H7 (cell line): ENCODE results near the gene ZNF592. TPM values are rescaled to one million over a fixed set of nuclear protein-coding genes. Genes with fewer than 3 reads are reported as not detected.

ENCODE experiments used
- DNase-seq: peaks from one replicate; pipeline ENCODE4 v3.0.0; 2012
- H3K27me3 ChIP-seq: 2 replicates; pipeline ENCODE4 v1.6.0; 2011; ENCODE audit warnings: mild to moderate bottlenecking, low read length; ENCODE audit not compliant: control insufficient read depth, insufficient read depth
- H3K36me3 ChIP-seq: replicated peaks from 2 replicates; pipeline ENCODE4 v1.5.1; 2011; ENCODE audit warnings: low read length; ENCODE audit not compliant: control insufficient read depth, insufficient read depth
- H3K4me3 ChIP-seq: 2 replicates; pipeline ENCODE4 v1.5.1; 2011; ENCODE audit warnings: low read depth, mild to moderate bottlenecking, control low read depth, low read length, moderate library complexity; ENCODE audit not compliant: insufficient read depth
- total RNA-seq: library from RNA; depleted of rRNA; stranded (reverse); fragments of >200 nt; shearing (Covaris generic); gene quantifications from 2 replicates; pipeline ENCODE4 v1.2.3, GENCODE V29; 2014

Gene ZNF592
- total RNA-seq, 1 experiment from 2014 or later = 17.0 TPM

- peaks cover 21% of the 10 kb centered on the region for H3K36me3 ChIP-seq
- H3K4me3 ChIP-seq = no peak overlapping the region
- DNase-seq = no peak
- no peaks in the 10 kb centered on the region for H3K27me3 ChIP-seq
Observed at GRCh38 chr15:84798436-84798946, 50.1 kb downstream of the ZNF592 start.

DNA sequence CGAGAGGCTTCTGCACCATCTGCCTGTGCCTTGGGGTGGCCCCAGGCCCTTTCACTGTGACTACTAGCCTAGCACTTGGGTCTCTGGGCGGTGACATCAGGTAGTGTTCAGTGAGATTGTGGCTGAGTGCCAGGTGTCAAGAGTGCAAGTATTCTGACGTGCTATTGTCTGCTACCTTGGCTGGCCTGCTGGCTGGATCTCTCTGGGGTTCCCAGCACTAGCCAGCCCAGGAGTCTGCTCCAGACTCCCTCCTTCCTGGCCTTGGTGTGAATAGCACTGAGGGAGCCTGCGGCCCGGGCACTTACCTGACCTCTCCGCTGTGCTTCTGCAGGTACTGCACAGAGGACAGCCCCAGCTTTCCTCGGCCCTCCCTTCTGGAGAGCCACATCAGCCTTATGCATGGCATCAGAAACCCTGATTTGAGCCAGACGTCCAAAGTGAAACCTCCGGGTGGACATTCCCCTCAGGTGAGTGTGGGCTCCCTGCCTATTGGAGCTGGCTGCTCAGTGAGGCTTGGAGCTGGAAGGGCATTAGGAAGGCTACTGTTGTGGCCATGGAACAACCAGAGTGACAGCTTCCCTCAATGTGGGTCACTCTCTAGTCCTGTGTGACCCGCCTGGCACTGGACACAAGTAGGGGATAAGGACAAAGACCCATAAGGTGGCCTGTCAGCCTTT is 51.3 kb downstream of the ZNF592 start:
- H3K36me3 ChIP-seq = peaks cover 21% of the 10 kb centered on the region
- no peak overlapping the region for H3K4me3 ChIP-seq
- DNase-seq = no peak
- no peaks in the 10 kb centered on the region for H3K27me3 ChIP-seq

DNA sequence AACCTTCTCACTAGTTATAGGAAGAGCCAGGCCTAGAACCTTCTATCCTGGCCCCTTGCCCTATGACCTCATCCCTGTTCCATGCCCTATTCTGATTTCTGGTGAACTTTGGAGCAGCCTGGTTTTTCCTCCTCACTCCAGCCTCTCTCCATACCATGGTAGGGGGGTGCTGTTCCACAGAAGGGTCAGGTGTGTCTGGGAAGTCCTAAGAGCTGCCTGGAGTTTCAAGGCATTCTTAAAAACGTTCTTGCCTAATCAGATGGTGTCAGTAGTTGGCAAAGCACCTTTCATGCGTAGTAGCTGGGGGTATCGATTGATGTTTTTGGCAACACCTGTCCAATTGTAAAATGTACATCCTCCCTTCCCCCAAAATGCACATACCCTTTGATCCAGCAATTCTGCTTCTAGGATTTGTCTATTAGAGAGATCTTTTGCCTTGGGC is 52.0 kb downstream of the ZNF592 start:
- H3K27me3 ChIP-seq = no peaks in the 10 kb centered on the region
- H3K36me3 ChIP-seq = peaks cover 21% of the 10 kb centered on the region
- no peak overlapping the region for H3K4me3 ChIP-seq
- no peak for DNase-seq

- Histone ChIP-seq H3K4me3 (no peak overlapping the region), H3K27me3 (no peaks in the 10 kb centered on the region), H3K36me3 (peaks cover 11% of the 10 kb centered on the region)
- DNase-seq = no peak
Observed at GRCh38 chr15:84804005-84804900, 55.9 kb downstream of the ZNF592 start.

DNA sequence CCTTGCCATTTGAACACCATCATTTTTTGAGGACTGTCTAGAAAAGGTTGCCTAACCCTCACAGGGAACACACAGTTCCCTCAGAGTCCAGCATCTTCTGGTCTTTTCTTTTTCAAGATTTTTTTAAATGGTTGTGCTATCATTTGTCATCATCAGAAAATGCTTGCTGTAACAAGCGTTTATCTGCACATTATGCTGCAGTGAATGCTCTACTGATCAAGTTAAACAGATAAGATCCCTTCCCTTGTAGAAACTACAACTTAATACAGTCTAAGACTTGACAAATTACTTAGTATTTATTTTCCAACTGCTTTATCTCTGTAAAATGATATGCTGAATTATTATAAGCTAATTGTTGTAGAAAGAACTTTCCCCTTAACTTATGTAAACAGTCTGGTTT is 56.8 kb downstream of the ZNF592 start:
- no peak for DNase-seq
- H3K27me3 ChIP-seq = no peaks in the 10 kb centered on the region
- H3K4me3 ChIP-seq = no peak overlapping the region
- peaks cover 3% of the 10 kb centered on the region for H3K36me3 ChIP-seq

- Histone ChIP-seq H3K27me3 (no peaks in the 10 kb centered on the region), H3K36me3 (no peaks in the 10 kb centered on the region; the same call in 1 of the 2 replicates), H3K4me3 (no peak overlapping the region)
- DNase-seq = no peak
Observed at GRCh38 chr15:84807228-84807627, 58.8 kb downstream of the ZNF592 start.

DNA sequence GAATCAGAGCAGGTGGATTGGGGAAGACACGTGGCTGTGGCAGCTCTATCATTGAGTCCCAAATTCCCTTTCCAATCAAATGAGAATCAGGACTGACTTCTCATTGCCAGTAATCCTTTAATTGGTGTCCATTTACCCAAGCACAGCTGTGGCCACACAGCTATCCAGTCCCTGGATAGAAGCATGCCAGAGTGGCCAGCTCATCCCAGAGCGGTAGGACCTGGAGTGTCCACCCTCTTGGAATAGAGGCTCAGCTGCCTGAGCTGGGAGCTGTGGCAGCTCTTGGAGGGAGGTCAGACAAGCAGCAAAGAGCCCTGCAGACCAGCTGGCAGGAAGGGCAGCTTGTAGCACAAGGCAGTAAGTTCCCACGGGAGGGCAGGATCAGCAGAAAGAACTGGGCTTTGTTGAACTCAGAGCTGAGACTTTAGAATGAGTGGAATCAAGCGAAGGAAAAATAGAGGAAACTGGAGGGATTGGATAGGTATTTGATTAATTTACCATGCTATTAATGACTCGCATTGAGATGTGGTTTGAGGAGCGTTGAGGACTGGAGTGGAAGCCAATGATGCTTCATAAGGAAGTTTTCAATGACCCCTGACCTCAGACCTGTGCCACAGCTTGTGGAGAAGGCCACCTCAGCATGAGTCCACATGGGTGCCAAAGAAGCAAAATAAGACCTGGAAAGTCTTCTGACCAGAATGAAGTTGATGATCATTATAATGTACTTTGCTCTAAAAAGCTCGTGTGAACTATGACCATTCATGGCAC is 61.9 kb downstream of the ZNF592 start:
- Histone ChIP-seq H3K27me3 (no peaks in the 10 kb centered on the region), H3K36me3 (no peaks in the 10 kb centered on the region), H3K4me3 (no peak overlapping the region)
- DNase-seq = no peak

DNA sequence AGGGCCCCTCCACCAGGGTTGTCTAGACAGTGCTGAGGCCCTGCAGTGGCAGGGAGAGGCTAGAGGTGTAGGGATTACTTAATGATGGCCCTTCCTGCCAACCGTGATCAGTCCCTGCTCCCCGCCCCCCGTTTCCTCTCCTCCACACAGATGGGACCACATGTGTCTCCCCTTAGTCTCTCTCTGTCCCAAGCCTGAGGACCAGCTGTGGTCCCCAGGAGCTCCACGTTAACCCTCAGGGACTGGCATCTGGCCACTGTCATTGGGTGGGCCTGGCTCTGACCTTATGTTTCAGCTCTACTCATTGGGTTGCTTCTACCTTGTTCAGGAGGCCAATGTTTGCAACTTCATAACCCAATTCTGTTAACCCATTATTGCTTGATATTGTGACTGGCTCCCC is 62.8 kb downstream of the ZNF592 start:
- H3K4me3 ChIP-seq = no peak overlapping the region
- DNase-seq = no peak
- no peaks in the 10 kb centered on the region for H3K36me3 ChIP-seq
- no peaks in the 10 kb centered on the region for H3K27me3 ChIP-seq

DNA sequence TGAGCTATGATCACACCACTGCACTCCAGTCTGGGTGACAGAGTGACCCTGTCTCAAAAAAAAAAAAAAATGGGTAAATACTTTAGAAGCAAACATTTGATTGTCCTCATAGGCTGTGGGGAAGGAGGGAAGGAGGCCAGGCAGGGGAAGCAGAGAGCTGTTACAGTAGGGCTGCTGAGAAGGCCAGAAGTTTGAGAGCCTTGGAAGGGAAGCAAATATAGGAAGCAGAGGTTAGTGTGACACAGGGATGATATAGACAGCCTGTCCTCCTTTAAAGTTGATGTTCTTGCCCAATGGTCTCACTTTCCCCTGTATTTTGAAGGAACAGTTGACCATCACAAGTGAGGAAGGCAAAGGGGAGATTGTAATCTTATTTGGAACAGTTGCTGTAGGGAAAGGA is 63.4 kb downstream of the ZNF592 start:
- no peak for DNase-seq

GRCh38 chr15:84812842-84813241 is 64.5 kb downstream of the ZNF592 start:
- Histone ChIP-seq H3K27me3 (no peaks in the 10 kb centered on the region), H3K4me3 (no peak overlapping the region), H3K36me3 (no peaks in the 10 kb centered on the region)
- DNase-seq = no peak

More for the DNA sequence above, 63.4 kb downstream of the ZNF592 start:
- no peaks in the 10 kb centered on the region for H3K27me3 ChIP-seq
- no peaks in the 10 kb centered on the region for H3K36me3 ChIP-seq
- no peak overlapping the region for H3K4me3 ChIP-seq

DNA sequence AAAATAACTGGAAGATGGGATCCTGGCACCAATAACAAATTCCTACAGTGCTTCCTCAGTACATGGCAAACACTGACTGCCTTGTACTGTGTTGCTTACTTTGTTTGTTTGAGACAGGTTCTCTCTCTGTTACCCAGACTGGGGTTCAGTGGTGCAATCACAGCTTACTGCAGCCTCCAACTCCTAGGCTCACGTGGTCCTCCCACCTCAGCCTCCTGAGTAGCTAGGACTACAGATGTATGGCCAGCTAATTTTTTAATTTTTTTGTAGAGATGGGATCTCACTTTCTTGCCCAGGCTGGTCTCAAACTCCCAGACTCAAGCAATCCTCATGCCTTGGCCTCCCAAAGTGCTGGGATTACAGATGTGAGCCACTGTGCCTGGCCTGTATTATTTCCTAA is 65.0 kb downstream of the ZNF592 start:
- Histone ChIP-seq H3K27me3 (no peaks in the 10 kb centered on the region), H3K36me3 (no peaks in the 10 kb centered on the region), H3K4me3 (no peak overlapping the region)
- no peak for DNase-seq

DNA sequence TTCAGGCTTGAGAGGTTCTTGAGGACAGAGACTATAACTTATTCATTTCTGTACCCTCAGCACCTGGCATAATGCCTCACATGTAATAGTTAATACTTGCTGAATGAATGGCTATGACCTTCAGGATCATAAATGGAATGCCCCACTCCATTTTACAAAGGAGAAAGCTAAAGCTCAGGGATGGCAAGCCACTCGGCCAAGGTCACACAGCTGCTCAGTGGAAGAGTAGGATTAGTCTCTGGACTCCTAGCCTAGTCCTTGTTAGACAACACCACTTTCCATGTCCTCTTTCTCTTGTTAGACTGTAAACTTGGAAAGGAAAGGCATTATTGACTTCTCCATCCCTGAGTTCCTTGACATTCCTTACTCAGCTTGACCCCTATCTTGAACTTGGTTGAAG is 65.5 kb downstream of the ZNF592 start:
- Histone ChIP-seq H3K4me3 (no peak overlapping the region), H3K27me3 (no peaks in the 10 kb centered on the region), H3K36me3 (no peaks in the 10 kb centered on the region)
- DNase-seq = no peak

DNA sequence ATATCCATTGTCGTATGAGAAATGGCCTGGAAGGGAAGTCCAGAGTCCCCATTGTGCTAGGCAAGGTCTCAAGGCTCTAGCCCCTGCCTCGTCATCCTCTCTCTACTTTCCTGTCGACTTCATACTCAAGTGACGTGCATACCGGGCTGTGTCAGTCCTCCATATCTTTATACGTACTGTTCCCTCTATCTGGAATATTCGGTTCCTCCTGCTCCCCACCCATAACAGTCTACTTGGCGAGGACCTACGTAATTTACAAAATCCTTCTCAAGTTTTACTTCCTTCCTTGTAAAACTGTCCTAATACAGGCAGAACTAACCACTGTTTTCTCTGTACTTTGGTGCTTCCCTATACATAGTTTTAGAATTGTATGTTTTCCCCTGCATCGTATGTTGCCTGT is 66.5 kb downstream of the ZNF592 start:
- H3K27me3 ChIP-seq = no peaks in the 10 kb centered on the region
- no peak for DNase-seq
- no peak overlapping the region for H3K4me3 ChIP-seq

GRCh38 chr15:84816694-84817465 is 68.5 kb downstream of the ZNF592 start, which contains the start of gene ALPK3:
Gene ALPK3, plus strand, starts transcription at chr15:84817356. Its CDS starts 97 bp downstream, at chr15:84817453.
- H3K4me3 ChIP-seq = peak within 1 kb of the TSS; percentile 36; the same call in 1 of the 2 replicates
- H3K36me3 ChIP-seq = no peaks in the 10 kb centered on the region
- DNase-seq = peak; percentile 91
- H3K27me3 ChIP-seq = no peaks in the 10 kb centered on the region

More for the DNA sequence above, 66.5 kb downstream of the ZNF592 start:
- no peaks in the 10 kb centered on the region for H3K36me3 ChIP-seq
